ENCODE data around the gene ORC3.

DNA sequence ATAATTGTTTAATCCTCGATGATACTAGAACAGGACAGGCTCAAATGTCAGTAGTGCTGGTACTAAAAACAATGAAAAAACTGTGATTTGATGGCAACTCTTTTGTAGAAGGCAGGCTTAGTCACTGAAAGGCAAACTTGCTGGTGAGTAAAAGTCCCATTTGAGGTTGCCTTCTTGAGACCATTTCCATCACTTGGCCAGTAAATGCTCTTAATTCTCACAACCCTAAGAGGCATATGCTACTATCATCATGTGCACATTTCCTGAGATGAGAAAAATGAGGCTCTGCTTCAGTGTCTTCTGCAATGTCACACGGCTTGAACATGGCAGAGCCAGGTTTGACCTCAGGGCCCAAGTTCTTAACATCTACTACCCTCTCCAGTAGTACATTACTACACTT lies 102.2 kb downstream of the ORC3 start:
- TF ChIP-seq CTCF (IDR thresholded peaks at IDR 0.05) (no peak), ZFX (IDR thresholded peaks at IDR 0.05; ENCODE audit: borderline replicate concordance) (no peak)

Data from 22Rv1 (cell line).